ENCODE results near the gene ASTN1. TPM values are rescaled to one million over a fixed set of nuclear protein-coding genes. Genes with fewer than 3 reads are reported as not detected.

The ASTN1 gene
- total and polyA plus RNA-seq, 11 donors = 0.15 to 3.6 (median 0.44) TPM

- no peaks in the 10 kb centered on the region for H3K27me3 ChIP-seq
- intact Hi-C loops (cut with DNase I) = loop anchor here in 3 of 10 donors (2.0 to 5.0 kb wide), 3 partner anchors 52 to 178 kb away; no protein-coding TSS in a partner anchor
- ATAC-seq = peak; percentile 32 to 76 (median 66)
- peak; percentile 24 to 60 (median 52) for DNase-seq
- H3K4me3 ChIP-seq = no peak overlapping the region
- no peaks in the 10 kb centered on the region for H3K4me1 ChIP-seq
- no peaks in the 10 kb centered on the region for H3K9me3 ChIP-seq
- peak; percentile 26 to 67 (median 46) for TF ChIP-seq CTCF (IDR thresholded peaks at IDR 0.05)
- TF ChIP-seq POLR2A (IDR thresholded peaks at IDR 0.05) = no peak
- no peak overlapping the region for H3K27ac ChIP-seq
- H3K36me3 ChIP-seq = no peaks in the 10 kb centered on the region
- WGBS, 4 donors = 35 to 46% (median 39%) methylated on average over 10 to 17 of the region's 17 CpGs
These were observed 215.4 kb downstream of the ASTN1 start for GRCh38 chr1:176949033-176949662.

GRCh38 chr1:176944606-176945005 is 219.9 kb downstream of the ASTN1 start:
- TF ChIP-seq CTCF (IDR thresholded peaks at IDR 0.05) (no peak), POLR2A (IDR thresholded peaks at IDR 0.05) (no peak)
- DNase-seq (no peak), ATAC-seq (no peak)
- intact Hi-C loops (cut with DNase I) = loop anchor here in 2 of 10 donors (5.0 kb wide), 2 partner anchors 47 to 183 kb away; no protein-coding TSS in a partner anchor
- H3K36me3 ChIP-seq = no peaks in the 10 kb centered on the region
- H3K27me3 ChIP-seq = no peaks in the 10 kb centered on the region
- 73 to 90% (median 81%) methylated on average over 4 of the region's 4 CpGs for WGBS, 4 donors
- no peak overlapping the region for H3K4me3 ChIP-seq
- peaks cover 0 to 5% (median 0%) of the 10 kb centered on the region in 12 donors for H3K4me1 ChIP-seq
- no peaks in the 10 kb centered on the region for H3K9me3 ChIP-seq
- H3K27ac ChIP-seq = no peak overlapping the region

- TF ChIP-seq POLR2A (IDR thresholded peaks at IDR 0.05) (no peak), CTCF (IDR thresholded peaks at IDR 0.05) (no peak)
- Histone ChIP-seq H3K36me3 (no peaks in the 10 kb centered on the region), H3K4me1 (peaks cover 0 to 5% (median 0%) of the 10 kb centered on the region in 12 donors), H3K27me3 (no peaks in the 10 kb centered on the region), H3K27ac (no peak overlapping the region), H3K9me3 (no peaks in the 10 kb centered on the region), H3K4me3 (no peak overlapping the region)
- intact Hi-C loops (cut with DNase I) = no loop called here
- WGBS, 4 donors = 80 to 84% (median 81%) methylated on average over 4 of the region's 4 CpGs
- ATAC-seq = no peak
- DNase-seq = no peak
These were observed 220.7 kb downstream of the ASTN1 start for GRCh38 chr1:176943783-176944182.

DNA sequence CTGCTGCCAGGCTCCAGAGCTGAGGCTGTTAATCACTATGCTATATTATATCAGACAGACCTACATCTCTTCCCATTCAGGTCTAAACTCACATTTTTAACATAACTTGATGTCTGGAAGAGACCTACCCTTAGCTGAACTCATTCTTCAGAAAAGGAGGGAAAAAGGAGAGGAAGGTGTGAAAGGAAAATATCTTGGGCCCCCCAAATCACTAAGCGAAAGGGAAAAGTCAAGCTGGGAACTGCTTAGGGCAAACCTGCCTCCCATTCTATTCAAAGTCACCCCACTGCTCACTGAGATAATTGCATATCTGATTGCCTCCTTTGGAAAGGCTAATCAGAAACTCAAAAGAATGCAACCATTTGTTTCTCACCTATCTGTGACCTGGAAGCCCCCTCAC is 222.2 kb downstream of the ASTN1 start:
- no peak for DNase-seq
- H3K27ac ChIP-seq = no peak overlapping the region
- WGBS, 4 donors = 78 to 96% (median 88%) methylated on average over 1 of the region's 1 CpG
- ATAC-seq = no peak
- intact Hi-C loops (cut with DNase I) = no loop called here
- peaks cover 0 to 5% (median 0%) of the 10 kb centered on the region in 12 donors for H3K4me1 ChIP-seq
- no peaks in the 10 kb centered on the region for H3K9me3 ChIP-seq
- no peak overlapping the region for H3K4me3 ChIP-seq
- H3K36me3 ChIP-seq = no peaks in the 10 kb centered on the region
- TF ChIP-seq POLR2A (IDR thresholded peaks at IDR 0.05) (no peak), CTCF (IDR thresholded peaks at IDR 0.05) (no peak)
- no peaks in the 10 kb centered on the region for H3K27me3 ChIP-seq

Data from heart left ventricle (tissue), 16 donors.